ENCODE data around the gene PSME3.

PSME3 gene

GRCh38 chr17:42796066-42796758 lies 37.0 kb upstream of the PSME3 start:
- TF ChIP-seq FOXP2 (optimal IDR thresholded peaks at IDR 0.05; ENCODE audit: borderline replicate concordance, extremely low read depth, extremely low read length, insufficient read depth): no peak
- TF ChIP-seq TAF1 (IDR thresholded peaks at IDR 0.05; ENCODE audit: borderline replicate concordance, insufficient read depth, low read length): no peak
- TF ChIP-seq POLR2AphosphoS5 (IDR thresholded peaks at IDR 0.05; ENCODE audit: low read depth, low read length): no peak
- no peak for TF ChIP-seq SIN3A (IDR thresholded peaks at IDR 0.05; ENCODE audit: borderline replicate concordance, insufficient read depth, low read length)
- no peak for TF ChIP-seq REST (IDR thresholded peaks at IDR 0.05; ENCODE audit: insufficient read depth in 1 of 2, low read depth in 2 of 2, low read length in 2 of 2)

GRCh38 chr17:42797067-42798007 lies 35.9 kb upstream of the PSME3 start:
- TF ChIP-seq POLR2AphosphoS5 (IDR thresholded peaks at IDR 0.05; ENCODE audit: low read depth, low read length): no peak
- no peak for TF ChIP-seq FOXP2 (optimal IDR thresholded peaks at IDR 0.05; ENCODE audit: borderline replicate concordance, extremely low read depth, extremely low read length, insufficient read depth)
- no peak for TF ChIP-seq SIN3A (IDR thresholded peaks at IDR 0.05; ENCODE audit: borderline replicate concordance, insufficient read depth, low read length)
- TF ChIP-seq TAF1 (IDR thresholded peaks at IDR 0.05; ENCODE audit: borderline replicate concordance, insufficient read depth, low read length): no peak
- no peak for TF ChIP-seq REST (IDR thresholded peaks at IDR 0.05; ENCODE audit: insufficient read depth in 1 of 2, low read depth in 2 of 2, low read length in 2 of 2)

- TF ChIP-seq REST (IDR thresholded peaks at IDR 0.05; ENCODE audit: insufficient read depth in 1 of 2, low read depth in 2 of 2, low read length in 2 of 2) (no peak), POLR2AphosphoS5 (IDR thresholded peaks at IDR 0.05; ENCODE audit: low read depth, low read length) (no peak), TAF1 (IDR thresholded peaks at IDR 0.05; ENCODE audit: borderline replicate concordance, insufficient read depth, low read length) (no peak), FOXP2 (optimal IDR thresholded peaks at IDR 0.05; ENCODE audit: borderline replicate concordance, extremely low read depth, extremely low read length, insufficient read depth) (no peak), SIN3A (IDR thresholded peaks at IDR 0.05; ENCODE audit: borderline replicate concordance, insufficient read depth, low read length) (no peak)
Observed at GRCh38 chr17:42798011-42798382, 35.2 kb upstream of the PSME3 start.

- TF ChIP-seq REST (IDR thresholded peaks at IDR 0.05; ENCODE audit: insufficient read depth in 1 of 2, low read depth in 2 of 2, low read length in 2 of 2) (no peak), FOXP2 (optimal IDR thresholded peaks at IDR 0.05; ENCODE audit: borderline replicate concordance, extremely low read depth, extremely low read length, insufficient read depth) (no peak), TAF1 (IDR thresholded peaks at IDR 0.05; ENCODE audit: borderline replicate concordance, insufficient read depth, low read length) (0 out of 2 replicates have a peak, but pooled peaks have one; percentile 50), SIN3A (IDR thresholded peaks at IDR 0.05; ENCODE audit: borderline replicate concordance, insufficient read depth, low read length) (peak; percentile 64; the same call in 1 of the 2 replicates), POLR2AphosphoS5 (IDR thresholded peaks at IDR 0.05; ENCODE audit: low read depth, low read length) (peak; percentile 86)
Observed at GRCh38 chr17:42798383-42799380, 34.5 kb upstream of the PSME3 start, which contains the start of the genes CNTD1 and COA3. Gene CNTD1, plus strand, starts transcription at chr17:42798861. Its CDS starts 207 bp downstream, at chr17:42799068. Gene COA3, minus strand, starts transcription at chr17:42798704. Its CDS starts 23 bp downstream, at chr17:42798681.
